ENCODE results near the gene HDAC8. TPM values are rescaled to one million over a fixed set of nuclear protein-coding genes. Genes with fewer than 3 reads are reported as not detected.
A peak's percentile ranks its signal among the peaks of the same experiment; 100 is the strongest.

Gene HDAC8
- total RNA-seq, 2 experiments from 2014 or later: 32.5 to 40.0 TPM

DNA sequence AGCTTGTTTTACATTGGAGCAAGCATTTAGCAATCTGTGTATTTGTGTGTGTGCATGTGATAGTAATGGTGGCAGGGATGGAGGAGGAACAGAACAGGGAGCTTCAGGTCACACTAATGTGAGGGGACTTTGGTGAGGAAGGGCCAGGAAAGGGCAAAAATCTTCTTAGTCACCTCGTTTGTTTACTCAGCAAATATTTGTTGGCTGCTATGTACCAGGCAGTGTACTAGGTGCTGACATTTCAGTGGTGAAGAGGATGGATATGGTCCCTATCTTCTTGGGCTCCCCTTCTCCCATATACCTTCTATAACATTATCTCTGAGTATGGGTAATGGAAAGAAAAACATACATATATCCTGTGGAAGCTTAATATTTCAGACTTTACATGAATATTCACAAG, 48.5 kb upstream of the HDAC8 start:
- H3K9me3 ChIP-seq (ENCODE audit: low read length): no peaks in the 10 kb centered on the region
- no peaks in the 10 kb centered on the region for H3K4me1 ChIP-seq (ENCODE audit: insufficient read depth, low read length, poor library complexity, severe bottlenecking)
- H2AFZ ChIP-seq (ENCODE audit: low read length): no peak overlapping the region
- H4K20me1 ChIP-seq (ENCODE audit: insufficient read depth, low read length): no peaks in the 10 kb centered on the region
- no peak for DNase-seq (ENCODE audit: low spot score)
- no peak overlapping the region for H3K4me2 ChIP-seq (ENCODE audit: low read length)
- H3K4me3 ChIP-seq (ENCODE audit: low read depth, low read length, poor library complexity, severe bottlenecking): no peak overlapping the region
- H3K27ac ChIP-seq (ENCODE audit: low read depth, low read length, poor library complexity, severe bottlenecking): no peak overlapping the region
- no peaks in the 10 kb centered on the region for H3K36me3 ChIP-seq (ENCODE audit: insufficient read depth, low read length)
- ChIA-PET CTCF (ENCODE audit: unreplicated experiment) (no interaction called here), POLR2A (interaction anchor here (0.6 kb wide), 1 partner anchor 11 kb away, joined by 3 read pairs; no protein-coding TSS in a partner anchor)
- H3K9me2 ChIP-seq (ENCODE audit: insufficient read depth, low read length): no peaks in the 10 kb centered on the region
- TF ChIP-seq, protein P1, sequence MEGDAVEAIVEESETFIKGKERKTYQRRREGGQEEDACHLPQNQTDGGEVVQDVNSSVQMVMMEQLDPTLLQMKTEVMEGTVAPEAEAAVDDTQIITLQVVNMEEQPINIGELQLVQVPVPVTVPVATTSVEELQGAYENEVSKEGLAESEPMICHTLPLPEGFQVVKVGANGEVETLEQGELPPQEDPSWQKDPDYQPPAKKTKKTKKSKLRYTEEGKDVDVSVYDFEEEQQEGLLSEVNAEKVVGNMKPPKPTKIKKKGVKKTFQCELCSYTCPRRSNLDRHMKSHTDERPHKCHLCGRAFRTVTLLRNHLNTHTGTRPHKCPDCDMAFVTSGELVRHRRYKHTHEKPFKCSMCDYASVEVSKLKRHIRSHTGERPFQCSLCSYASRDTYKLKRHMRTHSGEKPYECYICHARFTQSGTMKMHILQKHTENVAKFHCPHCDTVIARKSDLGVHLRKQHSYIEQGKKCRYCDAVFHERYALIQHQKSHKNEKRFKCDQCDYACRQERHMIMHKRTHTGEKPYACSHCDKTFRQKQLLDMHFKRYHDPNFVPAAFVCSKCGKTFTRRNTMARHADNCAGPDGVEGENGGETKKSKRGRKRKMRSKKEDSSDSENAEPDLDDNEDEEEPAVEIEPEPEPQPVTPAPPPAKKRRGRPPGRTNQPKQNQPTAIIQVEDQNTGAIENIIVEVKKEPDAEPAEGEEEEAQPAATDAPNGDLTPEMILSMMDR (conservative IDR thresholded peaks at IDR 0.05; ENCODE audit: low read length): no peak
- no peak for TF ChIP-seq EZH2phosphoT487 (IDR thresholded peaks at IDR 0.05; ENCODE audit: borderline replicate concordance, low read depth, low read length)
- no peaks in the 10 kb centered on the region for H3K79me2 ChIP-seq (ENCODE audit: insufficient read depth, low read depth, low read length)
- BruUV-seq (replicated peaks): no TSS peak
- intact Hi-C loops (cut with micrococcal nuclease; ENCODE audit: unreplicated experiment): no loop called here

GRCh38 chrX:72620550-72621145, 48.0 kb upstream of the HDAC8 start:
- no peak for DNase-seq (ENCODE audit: low spot score)
- CTCF ChIA-PET (ENCODE audit: unreplicated experiment): no interaction called here
- H3K4me2 ChIP-seq (ENCODE audit: low read length): no peak overlapping the region

GRCh38 chrX:72609313-72609712, 36.7 kb upstream of the HDAC8 start:
- no TSS peak for BruUV-seq (replicated peaks)
- Histone ChIP-seq H3K9me2 (ENCODE audit: insufficient read depth, low read length) (no peaks in the 10 kb centered on the region), H4K20me1 (ENCODE audit: insufficient read depth, low read length) (no peaks in the 10 kb centered on the region), H2AFZ (ENCODE audit: low read length) (no peak overlapping the region), H3K9me3 (ENCODE audit: low read length) (no peaks in the 10 kb centered on the region), H3K4me2 (ENCODE audit: low read length) (no peak overlapping the region), H3K4me1 (ENCODE audit: insufficient read depth, low read length, poor library complexity, severe bottlenecking) (no peaks in the 10 kb centered on the region), H3K27ac (ENCODE audit: low read depth, low read length, poor library complexity, severe bottlenecking) (no peak overlapping the region), H3K79me2 (ENCODE audit: insufficient read depth, low read depth, low read length) (no peaks in the 10 kb centered on the region), H3K36me3 (ENCODE audit: insufficient read depth, low read length) (no peaks in the 10 kb centered on the region), H3K4me3 (ENCODE audit: low read depth, low read length, poor library complexity, severe bottlenecking) (no peak overlapping the region)
- intact Hi-C loops (cut with micrococcal nuclease; ENCODE audit: unreplicated experiment): no loop called here
- DNase-seq (ENCODE audit: low spot score): no peak
- ChIA-PET CTCF (ENCODE audit: unreplicated experiment) (no interaction called here), POLR2A (no interaction called here)
- TF ChIP-seq, protein P1 (conservative IDR thresholded peaks at IDR 0.05; ENCODE audit: low read length): peak; percentile 47
- TF ChIP-seq EZH2phosphoT487 (IDR thresholded peaks at IDR 0.05; ENCODE audit: borderline replicate concordance, low read depth, low read length): no peak

More at GRCh38 chrX:72620550-72621145, 48.0 kb upstream of the HDAC8 start:
- H3K9me3 ChIP-seq (ENCODE audit: low read length): no peaks in the 10 kb centered on the region
- TF ChIP-seq, protein P1 (conservative IDR thresholded peaks at IDR 0.05; ENCODE audit: low read length): no peak
- no peak for TF ChIP-seq EZH2phosphoT487 (IDR thresholded peaks at IDR 0.05; ENCODE audit: borderline replicate concordance, low read depth, low read length)
- intact Hi-C loops (cut with micrococcal nuclease; ENCODE audit: unreplicated experiment): no loop called here
- H3K9me2 ChIP-seq (ENCODE audit: insufficient read depth, low read length): no peaks in the 10 kb centered on the region
- H3K4me1 ChIP-seq (ENCODE audit: insufficient read depth, low read length, poor library complexity, severe bottlenecking): no peaks in the 10 kb centered on the region
- no peak overlapping the region for H3K27ac ChIP-seq (ENCODE audit: low read depth, low read length, poor library complexity, severe bottlenecking)
- no peaks in the 10 kb centered on the region for H4K20me1 ChIP-seq (ENCODE audit: insufficient read depth, low read length)
- H2AFZ ChIP-seq (ENCODE audit: low read length): no peak overlapping the region
- no peaks in the 10 kb centered on the region for H3K36me3 ChIP-seq (ENCODE audit: insufficient read depth, low read length)
- BruUV-seq (replicated peaks): no TSS peak
- POLR2A ChIA-PET: interaction anchor here (0.6 kb wide), 1 partner anchor 11 kb away, joined by 3 read pairs; no protein-coding TSS in a partner anchor
- H3K79me2 ChIP-seq (ENCODE audit: insufficient read depth, low read depth, low read length): no peaks in the 10 kb centered on the region
- no peak overlapping the region for H3K4me3 ChIP-seq (ENCODE audit: low read depth, low read length, poor library complexity, severe bottlenecking)

Measured in OCI-LY7 (cell line).